Measurements from ENCODE around the gene KLHL26. TPM values are rescaled to one million over a fixed set of nuclear protein-coding genes. Genes with fewer than 3 reads are reported as not detected.

The KLHL26 gene
- total and polyA plus RNA-seq, 2 of the 13 experiments (the other 11 are each of a cell fraction or from before 2014, with no cell fraction given) = 1.5 to 1.7 TPM

DNA sequence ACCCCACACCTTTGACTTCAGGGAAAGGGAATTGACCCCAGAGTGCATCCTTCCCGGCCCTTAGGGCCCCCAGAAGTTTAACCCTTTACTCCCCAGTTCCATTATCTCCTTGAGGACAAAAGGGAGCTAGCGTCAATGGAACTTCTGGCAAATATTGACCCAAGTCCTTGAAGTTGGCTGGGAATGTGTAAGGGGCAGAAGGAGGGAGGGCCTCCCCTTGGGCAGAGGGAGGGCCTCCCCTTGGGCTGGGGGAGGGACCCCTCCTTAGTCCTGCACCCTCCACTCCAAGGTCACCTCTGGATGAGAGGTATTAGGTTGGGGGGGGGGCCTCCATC, 27.1 kb upstream of the KLHL26 start (continued):
- TF ChIP-seq, protein P1, sequence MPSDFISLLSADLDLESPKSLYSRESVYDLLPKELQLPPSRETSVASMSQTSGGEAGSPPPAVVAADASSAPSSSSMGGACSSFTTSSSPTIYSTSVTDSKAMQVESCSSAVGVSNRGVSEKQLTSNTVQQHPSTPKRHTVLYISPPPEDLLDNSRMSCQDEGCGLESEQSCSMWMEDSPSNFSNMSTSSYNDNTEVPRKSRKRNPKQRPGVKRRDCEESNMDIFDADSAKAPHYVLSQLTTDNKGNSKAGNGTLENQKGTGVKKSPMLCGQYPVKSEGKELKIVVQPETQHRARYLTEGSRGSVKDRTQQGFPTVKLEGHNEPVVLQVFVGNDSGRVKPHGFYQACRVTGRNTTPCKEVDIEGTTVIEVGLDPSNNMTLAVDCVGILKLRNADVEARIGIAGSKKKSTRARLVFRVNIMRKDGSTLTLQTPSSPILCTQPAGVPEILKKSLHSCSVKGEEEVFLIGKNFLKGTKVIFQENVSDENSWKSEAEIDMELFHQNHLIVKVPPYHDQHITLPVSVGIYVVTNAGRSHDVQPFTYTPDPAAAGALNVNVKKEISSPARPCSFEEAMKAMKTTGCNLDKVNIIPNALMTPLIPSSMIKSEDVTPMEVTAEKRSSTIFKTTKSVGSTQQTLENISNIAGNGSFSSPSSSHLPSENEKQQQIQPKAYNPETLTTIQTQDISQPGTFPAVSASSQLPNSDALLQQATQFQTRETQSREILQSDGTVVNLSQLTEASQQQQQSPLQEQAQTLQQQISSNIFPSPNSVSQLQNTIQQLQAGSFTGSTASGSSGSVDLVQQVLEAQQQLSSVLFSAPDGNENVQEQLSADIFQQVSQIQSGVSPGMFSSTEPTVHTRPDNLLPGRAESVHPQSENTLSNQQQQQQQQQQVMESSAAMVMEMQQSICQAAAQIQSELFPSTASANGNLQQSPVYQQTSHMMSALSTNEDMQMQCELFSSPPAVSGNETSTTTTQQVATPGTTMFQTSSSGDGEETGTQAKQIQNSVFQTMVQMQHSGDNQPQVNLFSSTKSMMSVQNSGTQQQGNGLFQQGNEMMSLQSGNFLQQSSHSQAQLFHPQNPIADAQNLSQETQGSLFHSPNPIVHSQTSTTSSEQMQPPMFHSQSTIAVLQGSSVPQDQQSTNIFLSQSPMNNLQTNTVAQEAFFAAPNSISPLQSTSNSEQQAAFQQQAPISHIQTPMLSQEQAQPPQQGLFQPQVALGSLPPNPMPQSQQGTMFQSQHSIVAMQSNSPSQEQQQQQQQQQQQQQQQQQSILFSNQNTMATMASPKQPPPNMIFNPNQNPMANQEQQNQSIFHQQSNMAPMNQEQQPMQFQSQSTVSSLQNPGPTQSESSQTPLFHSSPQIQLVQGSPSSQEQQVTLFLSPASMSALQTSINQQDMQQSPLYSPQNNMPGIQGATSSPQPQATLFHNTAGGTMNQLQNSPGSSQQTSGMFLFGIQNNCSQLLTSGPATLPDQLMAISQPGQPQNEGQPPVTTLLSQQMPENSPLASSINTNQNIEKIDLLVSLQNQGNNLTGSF (CRISPR knock-in tag; IDR thresholded peaks at IDR 0.05) = no peak
- TF ChIP-seq ZKSCAN5 (CRISPR knock-in tag; IDR thresholded peaks at IDR 0.05) (no peak), HOXD1 (CRISPR knock-in tag; IDR thresholded peaks at IDR 0.05) (no peak), ZNF75D (CRISPR knock-in tag; IDR thresholded peaks at IDR 0.05; ENCODE audit: borderline replicate concordance) (no peak), RARA (CRISPR knock-in tag; IDR thresholded peaks at IDR 0.05) (peak; percentile 56), EHMT2 (IDR thresholded peaks at IDR 0.05; ENCODE audit: borderline replicate concordance, low read depth, low read length) (no peak), REL (CRISPR knock-in tag; conservative IDR thresholded peaks at IDR 0.05) (no peak), KLF13 (CRISPR knock-in tag; IDR thresholded peaks at IDR 0.05) (no peak)
- TF ChIP-seq, protein P2, sequence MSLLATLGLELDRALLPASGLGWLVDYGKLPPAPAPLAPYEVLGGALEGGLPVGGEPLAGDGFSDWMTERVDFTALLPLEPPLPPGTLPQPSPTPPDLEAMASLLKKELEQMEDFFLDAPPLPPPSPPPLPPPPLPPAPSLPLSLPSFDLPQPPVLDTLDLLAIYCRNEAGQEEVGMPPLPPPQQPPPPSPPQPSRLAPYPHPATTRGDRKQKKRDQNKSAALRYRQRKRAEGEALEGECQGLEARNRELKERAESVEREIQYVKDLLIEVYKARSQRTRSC (CRISPR knock-in tag; IDR thresholded peaks at IDR 0.05; ENCODE audit: low read depth) = no peak
- TF ChIP-seq, protein P3, sequence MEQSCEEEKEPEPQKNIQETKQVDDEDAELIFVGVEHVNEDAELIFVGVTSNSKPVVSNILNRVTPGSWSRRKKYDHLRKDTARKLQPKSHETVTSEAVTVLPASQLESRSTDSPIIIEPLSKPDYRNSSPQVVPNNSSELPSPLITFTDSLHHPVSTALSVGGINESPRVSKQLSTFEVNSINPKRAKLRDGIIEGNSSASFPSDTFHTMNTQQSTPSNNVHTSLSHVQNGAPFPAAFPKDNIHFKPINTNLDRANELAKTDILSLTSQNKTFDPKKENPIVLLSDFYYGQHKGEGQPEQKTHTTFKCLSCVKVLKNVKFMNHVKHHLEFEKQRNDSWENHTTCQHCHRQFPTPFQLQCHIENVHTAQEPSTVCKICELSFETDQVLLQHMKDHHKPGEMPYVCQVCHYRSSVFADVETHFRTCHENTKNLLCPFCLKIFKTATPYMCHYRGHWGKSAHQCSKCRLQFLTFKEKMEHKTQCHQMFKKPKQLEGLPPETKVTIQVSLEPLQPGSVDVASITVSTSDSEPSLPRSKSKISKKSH (CRISPR knock-in tag; IDR thresholded peaks at IDR 0.05; ENCODE audit: borderline replicate concordance) = no peak
- TF ChIP-seq, protein P4, sequence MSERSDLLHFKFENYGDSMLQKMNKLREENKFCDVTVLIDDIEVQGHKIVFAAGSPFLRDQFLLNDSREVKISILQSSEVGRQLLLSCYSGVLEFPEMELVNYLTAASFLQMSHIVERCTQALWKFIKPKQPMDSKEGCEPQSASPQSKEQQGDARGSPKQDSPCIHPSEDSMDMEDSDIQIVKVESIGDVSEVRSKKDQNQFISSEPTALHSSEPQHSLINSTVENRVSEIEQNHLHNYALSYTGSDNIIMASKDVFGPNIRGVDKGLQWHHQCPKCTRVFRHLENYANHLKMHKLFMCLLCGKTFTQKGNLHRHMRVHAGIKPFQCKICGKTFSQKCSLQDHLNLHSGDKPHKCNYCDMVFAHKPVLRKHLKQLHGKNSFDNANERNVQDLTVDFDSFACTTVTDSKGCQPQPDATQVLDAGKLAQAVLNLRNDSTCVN (CRISPR knock-in tag; IDR thresholded peaks at IDR 0.05; ENCODE audit: borderline replicate concordance) = no peak
